Loucy (cell line): ENCODE data around the gene PCNX4.

Experiments
- CTCF ChIP-seq: fragments of 200-600 bp; sonication (generic); conservative IDR thresholded peaks from 2 replicates; pipeline ENCODE4 v1.5.1; 2014; ENCODE audit warnings: mild to moderate bottlenecking, antibody characterized with exemption, low read length
- EZH2phosphoT487 ChIP-seq: fragments of 200-600 bp; IDR thresholded peaks from 2 replicates; pipeline ENCODE4 v1.6.1; 2018; ENCODE audit warnings: antibody characterized with exemption, mild to moderate bottlenecking, moderate library complexity, borderline replicate concordance

GRCh38 chr14:60161196-60162107 lies 69.7 kb downstream of the PCNX4 start:
- no peak for TF ChIP-seq CTCF
- no peak for TF ChIP-seq EZH2phosphoT487
